ENCODE results near the gene IGSF5.

The IGSF5 gene

DNA sequence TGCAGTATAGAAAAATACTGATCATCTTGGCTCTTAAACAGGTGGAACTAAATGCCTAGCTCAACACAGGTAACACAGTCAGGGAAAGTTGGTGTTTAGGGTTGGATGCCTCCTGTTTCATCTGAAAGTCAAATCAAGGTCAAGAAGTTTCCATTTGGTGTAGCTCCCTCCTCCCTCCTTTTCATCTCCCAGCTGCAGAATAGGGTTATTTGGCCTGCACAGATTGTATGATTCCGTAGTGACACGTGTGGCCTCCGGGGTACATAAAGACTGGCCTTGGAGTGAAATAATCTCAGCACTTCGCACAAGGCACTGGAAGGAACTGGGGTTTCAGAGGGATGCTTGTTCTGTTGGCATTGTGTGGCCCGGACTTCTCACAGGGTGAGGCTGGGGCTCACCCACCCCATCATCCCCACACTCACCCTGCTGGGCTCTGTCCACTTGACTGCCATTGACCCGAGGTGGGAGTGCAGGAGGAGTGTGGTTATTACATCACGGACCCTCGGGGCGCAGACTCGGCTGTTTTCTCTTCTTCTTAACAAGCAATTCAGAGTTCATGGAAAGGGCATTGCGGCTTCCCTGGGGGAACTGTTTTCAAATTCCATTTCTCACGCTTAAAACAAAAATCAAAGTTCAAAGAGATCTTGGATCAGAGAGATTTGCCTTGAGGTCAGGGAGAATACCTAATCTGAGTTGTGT lies 18.4 kb downstream of the IGSF5 start:
- Histone ChIP-seq H3K27me3 (replicated peaks; ENCODE audit: control insufficient read depth, insufficient read depth, low read length) (no peaks in the 10 kb centered on the region), H3K36me3 (ENCODE audit: control insufficient read depth, insufficient read depth, low read length) (no peaks in the 10 kb centered on the region), H3K4me3 (replicated peaks; ENCODE audit: low read depth, low read length) (no peak overlapping the region)
- DNase-seq (ENCODE audit: extremely low read depth, insufficient read length), result no peak
- TF ChIP-seq, protein P1, sequence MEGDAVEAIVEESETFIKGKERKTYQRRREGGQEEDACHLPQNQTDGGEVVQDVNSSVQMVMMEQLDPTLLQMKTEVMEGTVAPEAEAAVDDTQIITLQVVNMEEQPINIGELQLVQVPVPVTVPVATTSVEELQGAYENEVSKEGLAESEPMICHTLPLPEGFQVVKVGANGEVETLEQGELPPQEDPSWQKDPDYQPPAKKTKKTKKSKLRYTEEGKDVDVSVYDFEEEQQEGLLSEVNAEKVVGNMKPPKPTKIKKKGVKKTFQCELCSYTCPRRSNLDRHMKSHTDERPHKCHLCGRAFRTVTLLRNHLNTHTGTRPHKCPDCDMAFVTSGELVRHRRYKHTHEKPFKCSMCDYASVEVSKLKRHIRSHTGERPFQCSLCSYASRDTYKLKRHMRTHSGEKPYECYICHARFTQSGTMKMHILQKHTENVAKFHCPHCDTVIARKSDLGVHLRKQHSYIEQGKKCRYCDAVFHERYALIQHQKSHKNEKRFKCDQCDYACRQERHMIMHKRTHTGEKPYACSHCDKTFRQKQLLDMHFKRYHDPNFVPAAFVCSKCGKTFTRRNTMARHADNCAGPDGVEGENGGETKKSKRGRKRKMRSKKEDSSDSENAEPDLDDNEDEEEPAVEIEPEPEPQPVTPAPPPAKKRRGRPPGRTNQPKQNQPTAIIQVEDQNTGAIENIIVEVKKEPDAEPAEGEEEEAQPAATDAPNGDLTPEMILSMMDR (IDR thresholded peaks at IDR 0.05; ENCODE audit: insufficient read depth, low read length, poor library complexity, severe bottlenecking), result no peak

DNA sequence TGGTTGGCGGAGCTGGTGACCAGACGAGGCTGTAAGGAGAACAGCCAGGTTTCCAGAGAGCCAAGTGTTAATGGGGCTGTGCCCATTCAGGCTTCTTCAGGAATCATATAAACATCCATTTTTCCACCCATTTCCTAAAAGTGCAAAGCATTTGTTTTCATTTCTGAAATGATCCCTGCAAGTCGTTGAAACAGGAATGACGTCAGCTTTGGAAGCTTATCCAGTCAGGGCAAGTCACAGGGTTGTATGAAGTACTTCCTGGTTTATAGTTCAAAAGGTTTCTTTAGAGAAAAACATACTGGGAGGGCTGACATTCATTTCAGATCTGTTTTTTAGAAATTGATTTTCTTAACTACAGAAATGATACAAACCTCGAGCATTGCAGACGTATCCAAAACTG lies 29.2 kb downstream of the IGSF5 start:
- no peaks in the 10 kb centered on the region for H3K36me3 ChIP-seq (ENCODE audit: control insufficient read depth, insufficient read depth, low read length)
- TF ChIP-seq, protein P1 (IDR thresholded peaks at IDR 0.05; ENCODE audit: insufficient read depth, low read length, poor library complexity, severe bottlenecking), result no peak
- no peak for DNase-seq (ENCODE audit: extremely low read depth, insufficient read length)
- no peaks in the 10 kb centered on the region for H3K27me3 ChIP-seq (replicated peaks; ENCODE audit: control insufficient read depth, insufficient read depth, low read length)
- no peak overlapping the region for H3K4me3 ChIP-seq (replicated peaks; ENCODE audit: low read depth, low read length)

DNA sequence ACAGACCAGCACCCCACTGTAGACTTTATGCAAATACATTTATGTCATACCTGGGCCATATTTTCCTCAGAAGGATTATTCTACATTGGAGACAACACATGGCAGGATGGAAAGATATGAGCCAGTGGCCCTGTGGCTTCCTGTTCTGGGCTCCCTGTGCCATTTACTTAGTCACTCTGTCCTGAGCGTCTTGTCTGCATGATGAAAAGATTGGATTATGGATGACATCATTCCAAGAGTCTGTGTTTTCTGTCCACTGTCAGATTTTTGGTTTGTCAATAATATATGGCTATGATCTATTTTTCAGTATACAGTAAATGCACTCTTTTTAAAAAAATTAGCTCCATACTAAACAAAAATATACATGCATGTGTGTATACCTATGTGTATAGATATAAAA lies 30.8 kb downstream of the IGSF5 start:
- H3K27me3 ChIP-seq (replicated peaks; ENCODE audit: control insufficient read depth, insufficient read depth, low read length), result no peaks in the 10 kb centered on the region
- H3K36me3 ChIP-seq (ENCODE audit: control insufficient read depth, insufficient read depth, low read length), result no peaks in the 10 kb centered on the region
- H3K4me3 ChIP-seq (replicated peaks; ENCODE audit: low read depth, low read length), result no peak overlapping the region
- DNase-seq (ENCODE audit: extremely low read depth, insufficient read length), result no peak
- TF ChIP-seq, protein P1 (IDR thresholded peaks at IDR 0.05; ENCODE audit: insufficient read depth, low read length, poor library complexity, severe bottlenecking), result no peak

DNA sequence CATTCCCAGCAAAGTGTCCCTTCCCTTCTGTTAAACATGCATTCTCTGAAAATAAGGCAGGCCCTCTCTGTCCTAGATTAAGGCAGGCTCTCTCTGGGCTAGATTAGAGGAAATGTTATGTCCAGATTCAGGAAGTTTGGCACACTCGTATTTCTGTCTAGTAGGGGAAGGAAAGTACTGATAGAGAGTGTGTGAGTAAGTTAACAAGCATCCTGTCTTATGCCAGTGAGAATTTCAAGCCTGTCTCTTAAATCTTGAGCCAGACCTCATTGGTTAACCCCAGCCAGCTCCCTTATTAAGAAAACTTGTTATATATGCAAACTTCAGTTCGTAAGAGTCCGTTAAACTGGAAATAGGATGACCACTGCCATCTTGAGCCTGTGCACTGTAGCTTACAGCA lies 31.6 kb downstream of the IGSF5 start:
- no peak overlapping the region for H3K4me3 ChIP-seq (replicated peaks; ENCODE audit: low read depth, low read length)
- DNase-seq (ENCODE audit: extremely low read depth, insufficient read length), result no peak
- TF ChIP-seq, protein P1 (IDR thresholded peaks at IDR 0.05; ENCODE audit: insufficient read depth, low read length, poor library complexity, severe bottlenecking), result no peak
- H3K36me3 ChIP-seq (ENCODE audit: control insufficient read depth, insufficient read depth, low read length), result no peaks in the 10 kb centered on the region
- no peaks in the 10 kb centered on the region for H3K27me3 ChIP-seq (replicated peaks; ENCODE audit: control insufficient read depth, insufficient read depth, low read length)

DNA sequence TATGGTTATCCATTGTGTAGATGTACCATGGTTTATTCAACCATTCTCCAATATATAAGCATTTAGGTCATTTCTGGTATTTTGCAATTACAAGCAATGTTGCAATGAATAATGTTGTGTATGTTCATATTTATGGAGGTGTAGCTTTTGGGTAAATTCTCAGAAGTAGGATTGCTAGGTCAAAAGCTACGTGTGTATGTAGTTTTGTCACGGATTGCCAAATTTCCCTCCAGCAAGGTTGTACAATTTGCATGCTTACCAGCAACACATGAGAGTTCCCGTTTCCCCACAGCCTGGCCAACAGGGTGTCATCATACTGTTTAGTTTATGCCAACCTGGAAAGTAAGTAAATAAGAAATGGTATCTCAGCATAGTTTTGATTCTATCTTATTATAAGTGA lies 36.3 kb downstream of the IGSF5 start:
- Histone ChIP-seq H3K27me3 (replicated peaks; ENCODE audit: control insufficient read depth, insufficient read depth, low read length) (no peaks in the 10 kb centered on the region), H3K4me3 (replicated peaks; ENCODE audit: low read depth, low read length) (no peak overlapping the region), H3K36me3 (ENCODE audit: control insufficient read depth, insufficient read depth, low read length) (no peaks in the 10 kb centered on the region)
- no peak for DNase-seq (ENCODE audit: extremely low read depth, insufficient read length)
- TF ChIP-seq, protein P1 (IDR thresholded peaks at IDR 0.05; ENCODE audit: insufficient read depth, low read length, poor library complexity, severe bottlenecking), result no peak

DNA sequence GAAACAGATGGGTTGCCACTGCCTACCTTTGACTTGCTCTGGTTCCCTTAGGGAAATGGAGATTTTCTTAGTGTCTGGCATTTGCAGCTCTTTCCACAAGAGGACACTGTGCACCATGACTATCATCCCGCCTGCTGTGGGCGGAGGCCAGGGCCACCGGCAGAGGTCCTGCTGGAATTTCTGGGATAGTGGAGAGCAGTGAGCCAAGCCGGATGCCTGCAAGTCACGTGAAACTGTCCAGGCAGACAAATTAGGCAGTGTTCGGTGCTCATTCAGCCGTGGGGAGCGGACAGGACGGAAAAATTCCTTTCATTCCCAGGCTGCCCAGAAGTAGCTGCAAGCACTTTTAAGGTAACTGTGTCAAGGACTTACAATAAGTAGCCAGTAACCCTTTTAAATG lies 43.4 kb downstream of the IGSF5 start:
- TF ChIP-seq, protein P1 (IDR thresholded peaks at IDR 0.05; ENCODE audit: insufficient read depth, low read length, poor library complexity, severe bottlenecking), result no peak
- no peak for DNase-seq (ENCODE audit: extremely low read depth, insufficient read length)
- Histone ChIP-seq H3K4me3 (replicated peaks; ENCODE audit: low read depth, low read length) (no peak overlapping the region), H3K36me3 (ENCODE audit: control insufficient read depth, insufficient read depth, low read length) (no peaks in the 10 kb centered on the region), H3K27me3 (replicated peaks; ENCODE audit: control insufficient read depth, insufficient read depth, low read length) (no peaks in the 10 kb centered on the region)

Measured in GM06990 (cell line).